Erythroblast (primary cell): ENCODE results near the gene SCD5.

Experiments used
- GATA1 ChIP-seq: IDR thresholded peaks from 2 replicates; pipeline ENCODE4 v1.6.1; 2011; ENCODE audit warnings: low read depth, mild to moderate bottlenecking, control low read depth, low read length, moderate library complexity
- POLR2A ChIP-seq: IDR thresholded peaks from 2 replicates; pipeline ENCODE4 v1.6.1; 2011; ENCODE audit warnings: mild to moderate bottlenecking, low read length

DNA sequence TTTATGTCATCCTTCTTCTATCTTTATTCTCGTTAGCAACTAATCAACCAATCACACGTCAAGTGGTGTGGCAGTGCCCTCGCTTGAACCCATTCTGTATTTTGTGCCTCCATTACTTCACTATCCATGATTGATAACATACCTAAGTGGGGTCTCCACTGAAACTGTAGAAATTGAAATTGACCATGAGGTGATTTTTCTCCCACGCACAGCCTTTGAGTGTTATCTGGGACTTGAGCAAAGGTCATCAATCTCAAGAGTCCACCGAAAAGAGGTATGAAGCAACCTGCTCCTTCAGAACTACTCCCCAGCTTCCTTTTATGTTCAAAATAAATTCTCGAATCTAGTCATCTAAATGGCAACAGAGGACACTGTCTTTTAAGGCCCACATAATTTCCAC lies 111.1 kb downstream of the SCD5 start:
- no peak for TF ChIP-seq POLR2A
- no peak for TF ChIP-seq GATA1
